ENCODE measurements around the gene NRG2.

- TF ChIP-seq POLR2A (IDR thresholded peaks at IDR 0.05), result no peak
- TF ChIP-seq, protein P1, sequence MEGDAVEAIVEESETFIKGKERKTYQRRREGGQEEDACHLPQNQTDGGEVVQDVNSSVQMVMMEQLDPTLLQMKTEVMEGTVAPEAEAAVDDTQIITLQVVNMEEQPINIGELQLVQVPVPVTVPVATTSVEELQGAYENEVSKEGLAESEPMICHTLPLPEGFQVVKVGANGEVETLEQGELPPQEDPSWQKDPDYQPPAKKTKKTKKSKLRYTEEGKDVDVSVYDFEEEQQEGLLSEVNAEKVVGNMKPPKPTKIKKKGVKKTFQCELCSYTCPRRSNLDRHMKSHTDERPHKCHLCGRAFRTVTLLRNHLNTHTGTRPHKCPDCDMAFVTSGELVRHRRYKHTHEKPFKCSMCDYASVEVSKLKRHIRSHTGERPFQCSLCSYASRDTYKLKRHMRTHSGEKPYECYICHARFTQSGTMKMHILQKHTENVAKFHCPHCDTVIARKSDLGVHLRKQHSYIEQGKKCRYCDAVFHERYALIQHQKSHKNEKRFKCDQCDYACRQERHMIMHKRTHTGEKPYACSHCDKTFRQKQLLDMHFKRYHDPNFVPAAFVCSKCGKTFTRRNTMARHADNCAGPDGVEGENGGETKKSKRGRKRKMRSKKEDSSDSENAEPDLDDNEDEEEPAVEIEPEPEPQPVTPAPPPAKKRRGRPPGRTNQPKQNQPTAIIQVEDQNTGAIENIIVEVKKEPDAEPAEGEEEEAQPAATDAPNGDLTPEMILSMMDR (IDR thresholded peaks at IDR 0.05), result no peak
Measured at GRCh38 chr5:139869042-139869790, 173.9 kb downstream of the NRG2 start.

Measured in esophagus squamous epithelium (tissue), 4 donors.